HepG2 (cell line): ENCODE measurements around the gene ZPR1. TPM values are rescaled to one million over a fixed set of nuclear protein-coding genes. Genes with fewer than 3 reads are reported as not detected.
A peak's percentile ranks its signal among the peaks of the same experiment; 100 is the strongest.

ENCODE experiments used
- AGO2 ChIP-seq: fragments of 200-400 bp; formaldehyde crosslinking; optimal IDR thresholded peaks from 2 replicates; pipeline ENCODE3; 2017; ENCODE audit warnings: mild to moderate bottlenecking, low read depth, low read length, moderate library complexity
- GATA4 ChIP-seq: sonication (generic); IDR thresholded peaks from 2 replicates; pipeline ENCODE4 v1.6.1; 2016; ENCODE audit warnings: antibody characterized with exemption, low read depth, borderline replicate concordance
- HCFC1 ChIP-seq: fragments of 150-350 bp; IDR thresholded peaks from 2 replicates; pipeline ENCODE4 v1.6.1; 2014; ENCODE audit warnings: low read depth, low read length
- KDM4B ChIP-seq: sonication (generic); formaldehyde crosslinking; IDR thresholded peaks from 2 replicates; pipeline ENCODE4 v1.4.0; 2020; ENCODE audit warnings: missing genetic modification reagents
- MEIS2 ChIP-seq: sonication (generic); formaldehyde crosslinking; IDR thresholded peaks from 2 replicates; pipeline ENCODE4 v1.9.0; 2021; ENCODE audit warnings: mild to moderate bottlenecking, missing genetic modification reagents
- MXD4 ChIP-seq: IDR thresholded peaks from 2 replicates; pipeline ENCODE4 v1.6.1; 2016; ENCODE audit warnings: mild to moderate bottlenecking, missing biosample characterization, missing genetic modification reagents
- POLR2G ChIP-seq: fragments of 200-400 bp; formaldehyde crosslinking; IDR thresholded peaks from 2 replicates; pipeline ENCODE4 v1.6.1; 2018; ENCODE audit warnings: mild to moderate bottlenecking, low read depth, low read length, moderate library complexity
- SRF ChIP-seq: IDR thresholded peaks from 2 replicates; pipeline ENCODE4 v1.6.1; 2011; ENCODE audit warnings: mild to moderate bottlenecking, low read depth, low read length, moderate library complexity
- ZBTB38 ChIP-seq: sonication (generic); formaldehyde crosslinking; IDR thresholded peaks from 2 replicates; pipeline ENCODE4 v1.5.1; 2020; ENCODE audit warnings: mild to moderate bottlenecking, missing genetic modification reagents
- ZBTB7A ChIP-seq: sonication (generic); formaldehyde crosslinking; IDR thresholded peaks from 2 replicates; pipeline ENCODE4 v1.8.0; 2022; ENCODE audit warnings: mild to moderate bottlenecking, missing genetic modification reagents
- ZNF207 ChIP-seq: fragments of 450-650 bp; IDR thresholded peaks from 2 replicates; pipeline ENCODE4 v1.6.1; 2016; ENCODE audit warnings: antibody characterized with exemption, borderline replicate concordance
- ZNF589 ChIP-seq: sonication (generic); formaldehyde crosslinking; conservative IDR thresholded peaks from 2 replicates; pipeline ENCODE4 v1.8.0; 2022; ENCODE audit warnings: mild to moderate bottlenecking, moderate library complexity, missing genetic modification reagents
- ZNF768 ChIP-seq: sonication (generic); formaldehyde crosslinking; IDR thresholded peaks from 2 replicates; pipeline ENCODE4 v1.4.0; 2020; ENCODE audit warnings: missing genetic modification reagents
- ZNF792 ChIP-seq: IDR thresholded peaks from 2 replicates; pipeline ENCODE4 v1.6.1; 2016
- ZNF878 ChIP-seq: sonication (generic); formaldehyde crosslinking; IDR thresholded peaks from 2 replicates; pipeline ENCODE4 v1.8.1; 2023; ENCODE audit warnings: mild to moderate bottlenecking, missing genetic modification reagents, moderate library complexity
- polyA plus RNA-seq, 8 experiments: library from polyadenylated mRNA; depleted of rRNA in 3 of 8; stranded (reverse) in 7 of 8; unstranded in 1 of 8; fragments of >200 nt; fragmentation: Illumina TruSeq in 4 of 8; extraction: Trizol in 4 of 8; gene quantifications; 2 replicates each; pipeline versions ENCODE4 v1.2.1 to v1.2.3, GENCODE V29; 2011 to 2016; ENCODE audit warnings: low read depth in 4 of 8, missing spikeins in 1 of 8, mixed read lengths in 1 of 8; ENCODE audit not compliant: insufficient read depth in 1 of 8
- total RNA-seq, 5 experiments: library from RNA; depleted of rRNA; stranded (reverse); fragments of >200 nt; fragmentation: Illumina TruSeq; extraction: Trizol; gene quantifications; 2 replicates each; pipeline ENCODE4 v1.2.3, GENCODE V29; 2016; ENCODE audit warnings: low read depth in 1 of 5
- TF ChIP-seq, protein P1 (sequence below): IDR thresholded peaks from 2 replicates; pipeline ENCODE4 v1.6.1; 2016
- TF ChIP-seq, protein P2 (sequence below), 2 experiments: sonication (generic) in 1 of 2; formaldehyde crosslinking in 1 of 2; IDR thresholded peaks; 2 replicates each; pipeline versions ENCODE4 v1.6.1 to v1.9.0; 2014 to 2022; ENCODE audit warnings: antibody characterized with exemption in 1 of 2, borderline replicate concordance in 1 of 2, inconsistent platforms in 1 of 2, low read depth in 1 of 2, missing genetic modification reagents in 1 of 2
- TF ChIP-seq, protein P3 (sequence below): sonication (generic); formaldehyde crosslinking; IDR thresholded peaks from 2 replicates; pipeline ENCODE4 v1.4.0; 2020; ENCODE audit warnings: missing genetic modification reagents; ENCODE audit errors: not compliant biosample characterization
- TF ChIP-seq, protein P4 (sequence below): sonication (generic); formaldehyde crosslinking; IDR thresholded peaks from 2 replicates; pipeline ENCODE4 v1.9.0; 2021; ENCODE audit warnings: missing genetic modification reagents, mild to moderate bottlenecking, borderline replicate concordance
- TF ChIP-seq, protein P5 (sequence below): sonication (generic); formaldehyde crosslinking; IDR thresholded peaks from 2 replicates; pipeline ENCODE4 v1.8.0; 2022; ENCODE audit warnings: mild to moderate bottlenecking, missing genetic modification reagents

Gene ZPR1
- total and polyA plus RNA-seq, 2 of the 13 experiments (the other 11 are each of a cell fraction or from before 2014, with no cell fraction given), result 40.0 to 79.3 TPM

DNA sequence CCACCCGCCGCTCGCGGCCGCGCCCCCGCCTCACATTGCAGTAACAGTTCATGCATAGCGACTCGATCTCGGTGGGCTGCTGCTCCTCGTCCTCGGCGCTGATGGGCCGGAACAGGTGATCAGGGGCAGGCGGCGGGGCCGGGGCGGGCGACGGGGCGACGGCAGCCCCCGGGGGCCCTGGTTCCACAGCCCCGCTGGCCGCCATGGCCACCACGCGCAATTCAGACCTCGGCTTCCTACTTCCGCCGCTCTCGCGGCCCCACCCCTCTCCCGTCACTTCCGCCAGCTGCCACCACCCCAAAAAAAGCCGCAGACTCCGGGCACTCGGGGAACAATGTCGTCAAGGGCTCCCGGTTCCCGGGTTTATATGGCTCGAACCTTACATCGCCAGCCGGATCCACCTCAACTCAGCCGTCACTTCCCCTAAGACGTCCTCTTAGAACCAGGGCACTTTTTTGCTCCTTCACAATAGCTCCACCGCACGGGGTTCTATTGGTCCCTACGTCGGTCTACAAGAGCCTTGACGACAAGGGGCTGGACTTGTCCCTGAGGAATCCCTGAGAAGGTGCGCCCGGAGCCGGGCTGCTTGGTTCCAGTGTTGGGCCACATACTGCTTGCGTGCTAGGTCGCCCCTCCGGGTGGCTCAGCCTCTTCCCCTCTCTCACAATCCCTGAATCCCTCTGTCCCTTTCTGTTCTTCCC is at the start of gene ZPR1 (continued):
- TF ChIP-seq, protein P1, sequence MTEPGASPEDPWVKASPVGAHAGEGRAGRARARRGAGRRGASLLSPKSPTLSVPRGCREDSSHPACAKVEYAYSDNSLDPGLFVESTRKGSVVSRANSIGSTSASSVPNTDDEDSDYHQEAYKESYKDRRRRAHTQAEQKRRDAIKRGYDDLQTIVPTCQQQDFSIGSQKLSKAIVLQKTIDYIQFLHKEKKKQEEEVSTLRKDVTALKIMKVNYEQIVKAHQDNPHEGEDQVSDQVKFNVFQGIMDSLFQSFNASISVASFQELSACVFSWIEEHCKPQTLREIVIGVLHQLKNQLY (CRISPR knock-in tag), result 0 out of 2 replicates have a peak, but pooled peaks have one; percentile 14
- TF ChIP-seq ZBTB7A (CRISPR knock-in tag), result no peak
- no peak for TF ChIP-seq ZNF207
- 0 out of 2 replicates have a peak, but pooled peaks have one; percentile 47 for TF ChIP-seq KDM4B (CRISPR knock-in tag)
- TF ChIP-seq ZNF768 (CRISPR knock-in tag), result peak; percentile 41; the same call in 1 of the 2 replicates
- TF ChIP-seq, protein P2, sequence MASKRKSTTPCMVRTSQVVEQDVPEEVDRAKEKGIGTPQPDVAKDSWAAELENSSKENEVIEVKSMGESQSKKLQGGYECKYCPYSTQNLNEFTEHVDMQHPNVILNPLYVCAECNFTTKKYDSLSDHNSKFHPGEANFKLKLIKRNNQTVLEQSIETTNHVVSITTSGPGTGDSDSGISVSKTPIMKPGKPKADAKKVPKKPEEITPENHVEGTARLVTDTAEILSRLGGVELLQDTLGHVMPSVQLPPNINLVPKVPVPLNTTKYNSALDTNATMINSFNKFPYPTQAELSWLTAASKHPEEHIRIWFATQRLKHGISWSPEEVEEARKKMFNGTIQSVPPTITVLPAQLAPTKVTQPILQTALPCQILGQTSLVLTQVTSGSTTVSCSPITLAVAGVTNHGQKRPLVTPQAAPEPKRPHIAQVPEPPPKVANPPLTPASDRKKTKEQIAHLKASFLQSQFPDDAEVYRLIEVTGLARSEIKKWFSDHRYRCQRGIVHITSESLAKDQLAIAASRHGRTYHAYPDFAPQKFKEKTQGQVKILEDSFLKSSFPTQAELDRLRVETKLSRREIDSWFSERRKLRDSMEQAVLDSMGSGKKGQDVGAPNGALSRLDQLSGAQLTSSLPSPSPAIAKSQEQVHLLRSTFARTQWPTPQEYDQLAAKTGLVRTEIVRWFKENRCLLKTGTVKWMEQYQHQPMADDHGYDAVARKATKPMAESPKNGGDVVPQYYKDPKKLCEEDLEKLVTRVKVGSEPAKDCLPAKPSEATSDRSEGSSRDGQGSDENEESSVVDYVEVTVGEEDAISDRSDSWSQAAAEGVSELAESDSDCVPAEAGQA (IDR thresholded peaks at IDR 0.05; ENCODE audit: low read depth), result peak; percentile 69; the same call in 1 of the 2 replicates
- TF ChIP-seq, protein P2 (CRISPR knock-in tag; IDR thresholded peaks at IDR 0.05; ENCODE audit: borderline replicate concordance), result no peak
- TF ChIP-seq HCFC1, result no peak
- TF ChIP-seq MEIS2 (CRISPR knock-in tag), result no peak
- peak; percentile 81 for TF ChIP-seq POLR2G
- TF ChIP-seq AGO2, result peak; percentile 88
- peak; percentile 10; the same call in 1 of the 2 replicates for TF ChIP-seq ZNF589 (CRISPR knock-in tag)
- peak; percentile 91 for TF ChIP-seq MXD4 (CRISPR knock-in tag)
- TF ChIP-seq, protein P3, sequence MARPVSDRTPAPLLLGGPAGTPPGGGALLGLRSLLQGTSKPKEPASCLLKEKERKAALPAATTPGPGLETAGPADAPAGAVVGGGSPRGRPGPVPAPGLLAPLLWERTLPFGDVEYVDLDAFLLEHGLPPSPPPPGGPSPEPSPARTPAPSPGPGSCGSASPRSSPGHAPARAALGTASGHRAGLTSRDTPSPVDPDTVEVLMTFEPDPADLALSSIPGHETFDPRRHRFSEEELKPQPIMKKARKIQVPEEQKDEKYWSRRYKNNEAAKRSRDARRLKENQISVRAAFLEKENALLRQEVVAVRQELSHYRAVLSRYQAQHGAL (CRISPR knock-in tag), result no peak
- no peak; the same call in 1 of the 2 replicates for TF ChIP-seq ZBTB38 (CRISPR knock-in tag)
- TF ChIP-seq SRF, result peak; percentile 25; the same call in 1 of the 2 replicates
- TF ChIP-seq GATA4, result no peak
- TF ChIP-seq, protein P4, sequence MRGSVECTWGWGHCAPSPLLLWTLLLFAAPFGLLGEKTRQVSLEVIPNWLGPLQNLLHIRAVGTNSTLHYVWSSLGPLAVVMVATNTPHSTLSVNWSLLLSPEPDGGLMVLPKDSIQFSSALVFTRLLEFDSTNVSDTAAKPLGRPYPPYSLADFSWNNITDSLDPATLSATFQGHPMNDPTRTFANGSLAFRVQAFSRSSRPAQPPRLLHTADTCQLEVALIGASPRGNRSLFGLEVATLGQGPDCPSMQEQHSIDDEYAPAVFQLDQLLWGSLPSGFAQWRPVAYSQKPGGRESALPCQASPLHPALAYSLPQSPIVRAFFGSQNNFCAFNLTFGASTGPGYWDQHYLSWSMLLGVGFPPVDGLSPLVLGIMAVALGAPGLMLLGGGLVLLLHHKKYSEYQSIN (CRISPR knock-in tag), result no peak
- TF ChIP-seq ZNF792 (CRISPR knock-in tag), result peak; percentile 29; the same call in 1 of the 2 replicates
- TF ChIP-seq ZNF878 (CRISPR knock-in tag), result peak; percentile 43; the same call in 1 of the 2 replicates
- TF ChIP-seq, protein P5, sequence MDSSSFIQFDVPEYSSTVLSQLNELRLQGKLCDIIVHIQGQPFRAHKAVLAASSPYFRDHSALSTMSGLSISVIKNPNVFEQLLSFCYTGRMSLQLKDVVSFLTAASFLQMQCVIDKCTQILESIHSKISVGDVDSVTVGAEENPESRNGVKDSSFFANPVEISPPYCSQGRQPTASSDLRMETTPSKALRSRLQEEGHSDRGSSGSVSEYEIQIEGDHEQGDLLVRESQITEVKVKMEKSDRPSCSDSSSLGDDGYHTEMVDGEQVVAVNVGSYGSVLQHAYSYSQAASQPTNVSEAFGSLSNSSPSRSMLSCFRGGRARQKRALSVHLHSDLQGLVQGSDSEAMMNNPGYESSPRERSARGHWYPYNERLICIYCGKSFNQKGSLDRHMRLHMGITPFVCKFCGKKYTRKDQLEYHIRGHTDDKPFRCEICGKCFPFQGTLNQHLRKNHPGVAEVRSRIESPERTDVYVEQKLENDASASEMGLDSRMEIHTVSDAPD (CRISPR knock-in tag), result no peak
